ENCODE results near the gene UBE2J2. TPM values are rescaled to one million over a fixed set of nuclear protein-coding genes. Genes with fewer than 3 reads are reported as not detected.

The UBE2J2 gene
- total RNA-seq, 2 experiments from 2014 or later: 76.5 to 80.1 TPM

DNA sequence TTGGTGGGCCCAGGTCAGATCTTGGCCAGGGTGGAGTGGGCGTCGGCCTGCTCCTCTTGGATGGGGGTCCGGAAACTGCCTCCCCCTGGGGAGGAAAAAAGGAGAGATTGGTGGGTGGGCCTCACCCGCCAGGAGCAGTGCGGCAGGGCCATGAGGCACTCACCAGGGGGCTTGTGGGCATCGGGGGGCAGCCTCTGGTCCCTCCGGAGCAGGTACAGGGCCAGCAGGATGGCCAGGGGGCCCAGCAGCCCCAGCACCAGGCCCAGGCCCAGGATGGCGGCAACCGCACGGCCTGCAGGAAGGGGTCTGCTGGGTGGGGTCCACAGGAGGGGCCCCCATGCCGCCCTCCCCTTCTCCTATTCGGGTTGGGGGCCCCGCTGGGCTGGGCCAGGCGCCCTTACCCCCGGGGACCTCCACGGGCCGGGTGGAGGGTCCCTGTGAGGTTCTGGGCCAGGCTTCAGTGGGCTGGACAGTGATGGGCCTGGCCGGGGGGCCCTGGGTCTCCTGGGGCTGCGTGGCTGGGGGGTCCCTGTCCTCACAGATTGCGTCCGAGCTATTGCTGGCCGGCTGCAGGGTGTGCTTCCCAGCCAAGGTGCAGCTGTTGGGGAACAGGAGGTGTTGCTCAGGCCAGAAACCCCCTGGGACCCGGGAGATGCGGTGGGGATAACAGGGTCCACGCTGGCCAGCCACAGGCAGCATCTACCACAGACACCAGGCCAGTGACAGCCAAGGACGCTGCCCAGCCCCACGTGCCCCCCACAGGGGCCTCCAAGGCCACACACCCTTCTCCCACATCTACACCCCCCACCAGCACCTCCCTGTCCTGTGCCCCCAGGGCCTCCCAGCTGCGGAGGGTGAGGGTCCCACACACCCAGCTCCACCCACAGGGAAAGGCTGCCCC, 61.9 kb downstream of the UBE2J2 start:
- ChIA-PET CTCF (no interaction called here), POLR2A (no interaction called here)

DNA sequence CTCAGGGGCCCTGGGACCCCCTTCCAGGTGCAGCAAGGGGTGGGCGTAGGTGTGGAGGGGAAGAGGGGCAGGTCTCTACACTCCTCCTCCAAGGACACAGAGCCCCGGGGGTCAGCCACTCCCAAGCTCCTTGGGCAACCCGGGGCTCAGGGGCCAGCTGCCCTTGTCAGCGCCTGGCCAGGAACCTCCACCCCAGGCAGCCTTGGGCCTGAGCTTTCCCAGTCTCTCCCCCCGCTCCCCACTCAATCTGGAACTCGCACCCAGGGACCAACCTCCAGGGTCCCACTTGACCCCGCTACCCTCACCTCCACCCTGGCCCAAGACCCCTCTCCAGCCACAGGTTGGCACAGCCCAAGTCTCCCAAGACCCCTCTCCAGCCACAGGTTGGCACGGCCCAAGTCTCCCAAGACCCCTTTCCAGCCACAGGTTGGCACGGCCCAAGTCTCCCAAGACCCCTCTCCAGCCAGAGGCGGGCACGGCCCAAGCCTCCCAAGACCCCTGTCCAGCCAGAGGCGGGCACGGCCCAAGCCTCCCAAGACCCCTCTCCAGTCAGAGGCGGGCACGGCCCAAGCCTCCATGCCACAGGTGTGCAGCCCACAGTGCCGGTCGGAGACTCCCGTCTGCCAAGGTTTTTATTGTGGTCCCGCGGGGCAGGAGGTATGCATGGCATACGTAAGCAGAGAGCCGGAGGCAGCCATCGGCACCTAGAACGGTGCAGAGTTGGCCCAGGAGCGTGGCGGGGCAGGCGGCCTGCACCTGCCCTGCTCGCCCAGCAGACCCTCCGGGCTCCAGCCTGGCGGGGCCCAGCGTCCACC, 62.7 kb downstream of the UBE2J2 start:
- ChIA-PET POLR2A (no interaction called here), CTCF (interaction anchor here (2.9 kb wide), 1 partner anchor 20 kb away, joined by 6 read pairs; no protein-coding TSS in a partner anchor)

DNA sequence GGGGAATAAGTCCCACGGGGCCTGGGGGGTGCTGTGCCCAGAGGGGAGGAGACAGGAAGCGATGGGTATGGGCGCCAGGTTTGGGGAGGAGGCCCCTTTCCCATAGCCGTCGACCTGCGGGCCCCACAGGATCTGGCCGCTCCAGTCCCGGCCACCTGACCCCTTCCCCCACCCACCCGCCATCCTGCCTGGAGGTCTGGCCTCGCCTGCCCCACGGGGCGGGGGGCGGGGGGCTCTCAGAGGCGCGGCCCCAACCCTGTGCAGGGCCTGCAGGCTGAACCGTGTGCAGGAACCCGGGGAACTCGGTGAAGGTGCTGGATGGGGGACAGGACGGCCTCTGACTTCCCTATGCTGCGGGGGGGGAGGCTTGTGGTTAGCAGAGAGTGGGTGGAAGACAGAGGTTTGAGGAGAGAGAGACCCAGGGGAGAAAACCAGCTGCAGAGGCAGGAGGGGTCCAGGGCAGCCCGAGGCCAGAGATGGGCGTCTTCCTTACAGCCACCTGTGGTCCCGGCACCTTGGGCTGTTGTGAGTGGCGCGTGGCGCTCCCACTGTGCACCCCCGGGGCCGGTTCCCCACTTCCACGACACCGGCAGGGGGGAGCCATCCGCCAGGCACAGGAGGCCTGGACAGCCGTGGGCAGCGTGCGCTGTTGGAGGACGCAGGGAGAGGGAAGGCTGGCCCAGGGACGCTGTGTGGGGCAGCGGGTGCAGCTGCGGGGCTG, 64.8 kb downstream of the UBE2J2 start:
- CTCF ChIA-PET: interaction anchor here (1.0 to 2.9 kb wide), 3 partner anchors 22 to 86 kb away, joined by 3 to 7 read pairs (median 6); partner anchors contain the start of gene TTLL10
- POLR2A ChIA-PET: interaction anchor here (0.6 to 1.1 kb wide), 3 partner anchors 9 to 249 kb away, joined by 3 to 5 read pairs (median 3); no protein-coding TSS in a partner anchor

DNA sequence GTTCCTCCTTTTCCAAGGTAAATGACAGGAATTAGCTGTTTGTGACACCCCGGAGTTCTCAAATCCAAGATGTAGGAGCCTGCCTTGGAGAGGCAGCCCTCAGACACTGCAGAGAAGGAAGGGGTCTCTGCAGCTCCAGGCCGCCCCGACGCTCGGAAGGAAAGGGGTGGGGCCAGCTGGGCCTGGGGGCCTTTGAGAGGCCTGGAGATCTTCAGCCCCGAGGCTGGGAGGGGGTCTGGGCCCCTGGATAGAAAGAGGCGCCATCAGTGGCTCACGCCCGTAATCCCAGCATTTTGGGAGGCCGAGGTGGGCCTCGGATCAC, 66.1 kb downstream of the UBE2J2 start:
- POLR2A ChIA-PET: interaction anchor here (0.6 to 1.6 kb wide), 3 partner anchors 20 to 144 kb away, joined by 3 to 5 read pairs (median 4); partner anchors contain the start of gene SDF4
- CTCF ChIA-PET: interaction anchor here (1.2 to 2.1 kb wide), 2 partner anchors 85 to 174 kb away, joined by 3 to 7 read pairs; no protein-coding TSS in a partner anchor

DNA sequence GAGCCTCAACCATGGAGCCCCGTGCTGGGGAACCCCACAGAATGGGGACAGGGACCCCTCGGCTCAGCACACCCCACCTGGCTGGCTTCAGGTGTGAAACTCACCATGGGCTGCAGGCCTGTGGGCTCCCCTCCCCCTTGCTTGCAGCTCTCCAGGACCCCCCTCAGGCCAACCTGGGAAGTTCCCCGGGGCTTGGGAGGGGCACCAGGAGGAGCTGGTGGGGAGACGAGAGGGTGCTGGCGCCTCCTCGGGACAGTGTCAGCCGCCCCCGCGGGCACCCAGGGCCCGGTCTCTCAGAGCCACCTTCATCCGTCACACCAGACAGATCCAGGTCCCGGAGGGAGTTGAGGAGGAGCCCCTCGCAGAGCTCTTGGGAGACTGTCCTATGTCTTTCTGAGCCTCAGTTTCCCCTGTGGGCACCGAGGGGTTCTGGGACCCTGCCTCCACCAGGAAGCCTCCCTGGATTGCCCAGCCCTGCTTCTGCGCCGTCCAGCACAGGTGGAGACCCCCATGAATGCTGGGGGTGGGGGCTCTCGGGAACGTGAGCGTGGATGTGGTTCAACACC, 66.6 kb downstream of the UBE2J2 start:
- CTCF ChIA-PET: interaction anchor here (1.2 to 2.1 kb wide), 2 partner anchors 84 to 174 kb away, joined by 3 to 7 read pairs; no protein-coding TSS in a partner anchor
- POLR2A ChIA-PET: interaction anchor here (0.6 to 1.6 kb wide), 3 partner anchors 21 to 143 kb away, joined by 3 to 5 read pairs (median 4); partner anchors contain the start of gene SDF4

DNA sequence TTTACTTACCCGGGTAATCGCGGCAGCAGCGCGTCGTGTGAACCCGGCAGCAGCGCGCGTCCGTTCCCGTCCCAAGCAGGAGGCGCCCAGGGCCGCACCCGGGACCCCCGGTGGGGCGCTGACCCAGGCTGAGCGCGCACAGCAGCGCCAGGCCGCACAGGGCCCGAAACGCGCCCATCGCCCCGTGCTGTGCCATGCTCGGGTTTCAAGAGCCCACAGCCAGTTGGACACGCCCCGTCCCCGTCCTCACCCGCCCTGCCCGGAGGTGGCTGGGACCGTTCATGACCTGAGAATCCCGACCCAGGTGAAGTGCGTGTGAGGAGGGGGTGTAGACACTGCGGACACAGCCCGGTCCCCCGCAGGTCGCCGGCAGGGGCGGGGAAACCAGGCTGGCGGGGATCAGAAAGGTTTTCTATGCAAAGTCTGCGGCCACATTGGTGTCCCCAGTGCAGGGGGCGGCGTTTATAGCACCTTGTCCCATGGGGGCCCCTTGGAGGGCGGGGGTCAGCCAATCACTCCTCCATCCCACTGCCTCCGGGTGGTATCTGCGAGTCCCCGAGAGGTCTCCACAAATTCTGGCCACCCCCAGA, 67.2 kb downstream of the UBE2J2 start, which contains the start of gene TNFRSF18:
Gene TNFRSF18, minus strand, starts transcription at position 217 of the 590 bp plus-strand sequence. Its CDS starts 21 bp downstream, at position 196.
- CTCF ChIA-PET: interaction anchor here (1.5 to 2.1 kb wide), 2 partner anchors 84 kb away, joined by 6 to 7 read pairs; no protein-coding TSS in a partner anchor

DNA sequence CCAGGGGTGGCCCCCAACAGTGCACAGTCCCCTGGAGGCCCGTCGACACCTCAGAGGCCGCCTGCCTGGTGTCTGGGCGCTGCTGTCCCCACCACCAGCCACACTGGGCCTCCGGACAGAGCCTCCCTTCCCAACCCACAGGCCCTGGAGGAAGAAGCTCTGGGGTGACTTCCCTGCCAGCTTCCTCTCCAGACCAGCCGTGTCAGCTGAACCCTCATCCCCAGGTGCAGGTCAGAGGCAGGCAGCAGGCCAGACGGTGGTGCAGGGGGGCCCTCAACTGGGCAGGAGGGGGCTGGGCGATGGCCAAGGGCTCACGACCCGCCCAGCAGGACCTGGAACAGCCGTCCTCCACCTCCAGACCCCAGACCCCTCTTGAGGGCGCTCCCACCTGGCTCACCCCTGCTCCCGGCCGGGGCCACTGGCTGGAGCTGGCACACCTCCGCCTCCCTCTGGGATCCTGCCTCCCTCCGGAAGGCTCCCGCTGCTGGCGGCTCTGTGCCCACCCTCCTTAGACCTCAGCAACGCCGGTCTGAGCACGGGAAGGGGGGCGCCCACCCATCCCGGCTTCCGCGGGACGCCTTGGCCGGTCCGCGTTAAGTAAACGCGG, 67.8 kb downstream of the UBE2J2 start:
- POLR2A ChIA-PET: interaction anchor here (0.5 to 0.6 kb wide), 2 partner anchors 90 to 195 kb away, joined by 3 read pairs; partner anchors contain the start of gene C1orf159
- CTCF ChIA-PET: interaction anchor here (1.0 to 1.5 kb wide), 2 partner anchors 20 to 84 kb away, joined by 3 to 6 read pairs; no protein-coding TSS in a partner anchor

More for the DNA sequence above, 67.2 kb downstream of the UBE2J2 start, which contains the start of gene TNFRSF18:
- POLR2A ChIA-PET: interaction anchor here (0.6 to 1.6 kb wide), 3 partner anchors 25 to 143 kb away, joined by 3 to 5 read pairs (median 4); partner anchors contain the start of genes C1orf159 and SDF4

DNA sequence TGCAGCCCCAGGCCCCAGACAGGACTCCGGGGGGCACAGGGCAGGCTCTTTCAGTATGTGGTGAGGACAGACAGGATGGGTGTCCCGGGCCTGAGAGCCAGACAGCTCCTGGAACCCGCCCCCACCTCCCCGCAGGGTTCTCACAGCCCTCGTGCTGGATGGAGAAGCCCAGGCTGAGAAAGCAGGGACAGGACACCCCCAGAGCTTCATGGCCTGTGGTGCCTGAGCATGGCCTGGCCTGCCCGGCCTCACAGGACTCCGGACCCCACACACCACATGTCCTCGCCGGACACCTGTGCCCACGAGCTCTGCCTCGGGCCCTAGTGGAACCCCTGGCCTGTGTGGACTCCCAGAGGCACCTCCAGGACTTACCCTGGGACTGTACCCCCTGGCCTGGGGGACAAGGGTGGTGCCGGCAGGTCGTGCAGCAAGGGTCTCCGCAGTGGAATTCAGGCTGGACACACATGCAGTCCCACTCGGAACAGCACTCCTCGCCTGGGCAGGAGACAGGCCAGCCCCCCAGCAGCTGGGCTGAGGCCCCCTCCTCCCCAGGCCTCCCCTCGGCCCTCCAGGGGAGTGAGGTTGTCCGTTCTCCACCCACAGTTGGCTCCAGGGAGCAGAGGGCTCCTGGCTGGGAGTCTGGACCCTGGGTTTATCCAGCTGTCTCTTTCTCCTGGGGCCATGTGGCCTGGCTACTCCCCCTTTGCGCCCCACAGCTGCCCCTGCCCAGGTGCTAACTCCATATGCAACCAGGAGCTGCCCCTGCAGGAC, 68.5 kb downstream of the UBE2J2 start:
- POLR2A ChIA-PET: interaction anchor here (0.5 kb wide), 1 partner anchor 194 kb away, joined by 3 read pairs; no protein-coding TSS in a partner anchor

DNA sequence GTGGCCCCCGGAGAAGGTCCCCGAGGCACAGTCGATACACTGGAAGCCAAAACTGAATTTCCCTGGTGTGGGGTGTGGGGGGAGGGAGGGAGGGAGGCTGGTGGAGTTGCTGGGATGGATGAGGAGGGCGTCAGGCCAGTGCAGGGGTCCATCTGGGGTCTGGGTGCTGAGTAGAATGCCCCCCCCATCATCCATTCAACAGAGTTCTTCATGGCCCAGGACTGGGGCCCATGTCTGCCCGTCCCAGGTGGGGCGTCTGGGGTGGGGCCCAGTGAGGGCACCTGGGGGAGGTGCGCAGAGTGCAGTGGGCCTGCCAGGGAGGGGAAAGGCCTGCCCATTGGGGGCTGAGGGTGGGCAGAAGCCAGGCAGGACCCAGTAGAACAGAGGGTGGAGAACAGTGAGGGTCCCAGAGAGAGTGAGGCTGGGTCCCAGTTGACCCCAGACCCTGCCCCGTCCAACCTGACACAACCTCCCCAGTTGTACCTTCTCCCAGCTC, 69.2 kb downstream of the UBE2J2 start:
- CTCF ChIA-PET: interaction anchor here (1.0 kb wide), 1 partner anchor 19 kb away, joined by 3 read pairs; no protein-coding TSS in a partner anchor

More for the DNA sequence above, 68.5 kb downstream of the UBE2J2 start:
- CTCF ChIA-PET: interaction anchor here (1.0 to 1.5 kb wide), 2 partner anchors 19 to 83 kb away, joined by 3 to 6 read pairs; no protein-coding TSS in a partner anchor

More for the DNA sequence above, 69.2 kb downstream of the UBE2J2 start:
- POLR2A ChIA-PET: no interaction called here

Other genes starting within 250 kb of the UBE2J2 start
- not detected for gene RNF223, start 199.5 kb downstream of the UBE2J2 start, total RNA-seq
- gene C1orf159, start 157.8 kb downstream of the UBE2J2 start, total RNA-seq: 10 to 100 TPM; 20.0 to 22.1 TPM
- not detected for gene TTLL10, start 100.0 kb downstream of the UBE2J2 start, total RNA-seq
- gene TNFRSF18, start 67.3 kb downstream of the UBE2J2 start, total RNA-seq: 10 to 100 TPM; 79.2 to 80.8 TPM
- gene TNFRSF4, start 59.7 kb downstream of the UBE2J2 start, total RNA-seq: 100 to 1,000 TPM; 152 to 154 TPM
- 100 to 1,000 TPM; 142 to 147 TPM for gene SDF4, start 41.9 kb downstream of the UBE2J2 start, total RNA-seq
- gene B3GALT6, start 41.6 kb downstream of the UBE2J2 start, total RNA-seq: 10 to 100 TPM; 22.4 to 23.0 TPM
- gene C1QTNF12, start 27.1 kb downstream of the UBE2J2 start, total RNA-seq: 1 to 10 TPM in 1 of 2 experiments, under 1 TPM in 1; 0.96 to 1.2 TPM
- 1 to 10 TPM; 3.1 to 4.7 TPM for gene SCNN1D, start 6.6 kb upstream of the UBE2J2 start, total RNA-seq
- 10 to 100 TPM; 33.6 to 38.3 TPM for gene ACAP3, start 34.1 kb upstream of the UBE2J2 start, total RNA-seq
- 10 to 100 TPM; 31.7 to 34.2 TPM for gene PUSL1, start 34.7 kb upstream of the UBE2J2 start, total RNA-seq
- 100 to 1,000 TPM; 124 to 125 TPM for gene INTS11, start 50.8 kb upstream of the UBE2J2 start, total RNA-seq
- 10 to 100 TPM; 15.6 to 16.0 TPM for gene CPTP, start 50.9 kb upstream of the UBE2J2 start, total RNA-seq
- gene TAS1R3, start 57.4 kb upstream of the UBE2J2 start, total RNA-seq: under 1 TPM; 0.17 to 0.27 TPM
- gene DVL1, start 75.6 kb upstream of the UBE2J2 start, total RNA-seq: 10 to 100 TPM; 43.8 to 45.2 TPM
- gene MXRA8, start 84.7 kb upstream of the UBE2J2 start, total RNA-seq: under 1 TPM; 0.29 to 0.55 TPM
- 100 to 1,000 TPM; 164 to 167 TPM for gene AURKAIP1, start 101.4 kb upstream of the UBE2J2 start, total RNA-seq
- 100 to 1,000 TPM; 110 to 112 TPM for gene CCNL2, start 125.5 kb upstream of the UBE2J2 start, total RNA-seq
- gene MRPL20, start 133.4 kb upstream of the UBE2J2 start, total RNA-seq: 100 to 1,000 TPM; 191 to 196 TPM
- not detected for gene ANKRD65, start 147.4 kb upstream of the UBE2J2 start, total RNA-seq
- gene VWA1, start 161.8 kb upstream of the UBE2J2 start, total RNA-seq: 1 to 10 TPM in 1 of 2 experiments, under 1 TPM in 1; 0.89 to 1.2 TPM
- 1 to 10 TPM; 1.0 to 1.3 TPM for gene ATAD3C, start 175.8 kb upstream of the UBE2J2 start, total RNA-seq
- 10 to 100 TPM; 82.9 to 93.1 TPM for gene ATAD3B, start 197.9 kb upstream of the UBE2J2 start, total RNA-seq
- gene ATAD3A, start 238.3 kb upstream of the UBE2J2 start, total RNA-seq: 10 to 100 TPM; 92.8 to 97.5 TPM